Measurements from ENCODE around the gene ADARB2.

The ADARB2 gene

GRCh38 chr10:1677307-1677939 is 59.9 kb downstream of the ADARB2 start:
- no peak overlapping the region for H2AFZ ChIP-seq (ENCODE audit: low read depth)
- H3K9ac ChIP-seq, result no peak overlapping the region
- H3K79me2 ChIP-seq (ENCODE audit: insufficient read depth, low read depth), result no peaks in the 10 kb centered on the region
- TF ChIP-seq CTCF (conservative IDR thresholded peaks at IDR 0.05; ENCODE audit: low read depth, low read length), result no peak
- H3K4me3 ChIP-seq (IDR thresholded peaks at IDR 0.05; ENCODE audit: insufficient read depth, low read depth, low read length), result no peak overlapping the region
- H3K27me3 ChIP-seq (ENCODE audit: insufficient read depth, low read depth), result no peaks in the 10 kb centered on the region
- no peaks in the 10 kb centered on the region for H4K20me1 ChIP-seq (ENCODE audit: insufficient read depth)
- no peak overlapping the region for H3K4me2 ChIP-seq
- no peaks in the 10 kb centered on the region for H3K36me3 ChIP-seq (ENCODE audit: insufficient read depth)
- H3K4me1 ChIP-seq (ENCODE audit: low read depth, poor library complexity, severe bottlenecking), result no peaks in the 10 kb centered on the region
- H3K27ac ChIP-seq, result no peak overlapping the region

- Histone ChIP-seq H2AFZ (ENCODE audit: low read depth) (no peak overlapping the region), H3K27me3 (ENCODE audit: insufficient read depth, low read depth) (no peaks in the 10 kb centered on the region), H4K20me1 (ENCODE audit: insufficient read depth) (no peaks in the 10 kb centered on the region), H3K79me2 (ENCODE audit: insufficient read depth, low read depth) (no peaks in the 10 kb centered on the region), H3K4me1 (ENCODE audit: low read depth, poor library complexity, severe bottlenecking) (no peaks in the 10 kb centered on the region), H3K4me3 (IDR thresholded peaks at IDR 0.05; ENCODE audit: insufficient read depth, low read depth, low read length) (no peak overlapping the region), H3K36me3 (ENCODE audit: insufficient read depth) (no peaks in the 10 kb centered on the region), H3K27ac (no peak overlapping the region), H3K9ac (no peak overlapping the region), H3K4me2 (no peak overlapping the region)
- TF ChIP-seq CTCF (conservative IDR thresholded peaks at IDR 0.05; ENCODE audit: low read depth, low read length), result no peak
Measured at GRCh38 chr10:1674501-1674900, 62.8 kb downstream of the ADARB2 start.

- Histone ChIP-seq H3K36me3 (ENCODE audit: insufficient read depth) (no peaks in the 10 kb centered on the region), H3K4me2 (no peak overlapping the region), H3K4me3 (IDR thresholded peaks at IDR 0.05; ENCODE audit: insufficient read depth, low read depth, low read length) (no peak overlapping the region), H3K9ac (no peak overlapping the region), H3K27me3 (ENCODE audit: insufficient read depth, low read depth) (no peaks in the 10 kb centered on the region), H4K20me1 (ENCODE audit: insufficient read depth) (no peaks in the 10 kb centered on the region), H3K79me2 (ENCODE audit: insufficient read depth, low read depth) (no peaks in the 10 kb centered on the region), H2AFZ (ENCODE audit: low read depth) (no peak overlapping the region), H3K27ac (no peak overlapping the region), H3K4me1 (ENCODE audit: low read depth, poor library complexity, severe bottlenecking) (no peaks in the 10 kb centered on the region)
- TF ChIP-seq CTCF (conservative IDR thresholded peaks at IDR 0.05; ENCODE audit: low read depth, low read length), result no peak
Measured at GRCh38 chr10:1673568-1674345, 63.6 kb downstream of the ADARB2 start.

GRCh38 chr10:1672001-1672781 is 65.1 kb downstream of the ADARB2 start:
- no peak overlapping the region for H2AFZ ChIP-seq (ENCODE audit: low read depth)
- no peaks in the 10 kb centered on the region for H3K36me3 ChIP-seq (ENCODE audit: insufficient read depth)
- no peak overlapping the region for H3K4me3 ChIP-seq (IDR thresholded peaks at IDR 0.05; ENCODE audit: insufficient read depth, low read depth, low read length)
- H3K4me2 ChIP-seq, result no peak overlapping the region
- TF ChIP-seq CTCF (conservative IDR thresholded peaks at IDR 0.05; ENCODE audit: low read depth, low read length), result no peak
- no peaks in the 10 kb centered on the region for H3K4me1 ChIP-seq (ENCODE audit: low read depth, poor library complexity, severe bottlenecking)
- no peak overlapping the region for H3K9ac ChIP-seq
- no peaks in the 10 kb centered on the region for H3K79me2 ChIP-seq (ENCODE audit: insufficient read depth, low read depth)
- H3K27ac ChIP-seq, result no peak overlapping the region
- H4K20me1 ChIP-seq (ENCODE audit: insufficient read depth), result no peaks in the 10 kb centered on the region
- H3K27me3 ChIP-seq (ENCODE audit: insufficient read depth, low read depth), result no peaks in the 10 kb centered on the region
